ENCODE measurements around the gene ZNF362.
A peak's percentile ranks its signal among the peaks of the same experiment; 100 is the strongest.

The ZNF362 gene

DNA sequence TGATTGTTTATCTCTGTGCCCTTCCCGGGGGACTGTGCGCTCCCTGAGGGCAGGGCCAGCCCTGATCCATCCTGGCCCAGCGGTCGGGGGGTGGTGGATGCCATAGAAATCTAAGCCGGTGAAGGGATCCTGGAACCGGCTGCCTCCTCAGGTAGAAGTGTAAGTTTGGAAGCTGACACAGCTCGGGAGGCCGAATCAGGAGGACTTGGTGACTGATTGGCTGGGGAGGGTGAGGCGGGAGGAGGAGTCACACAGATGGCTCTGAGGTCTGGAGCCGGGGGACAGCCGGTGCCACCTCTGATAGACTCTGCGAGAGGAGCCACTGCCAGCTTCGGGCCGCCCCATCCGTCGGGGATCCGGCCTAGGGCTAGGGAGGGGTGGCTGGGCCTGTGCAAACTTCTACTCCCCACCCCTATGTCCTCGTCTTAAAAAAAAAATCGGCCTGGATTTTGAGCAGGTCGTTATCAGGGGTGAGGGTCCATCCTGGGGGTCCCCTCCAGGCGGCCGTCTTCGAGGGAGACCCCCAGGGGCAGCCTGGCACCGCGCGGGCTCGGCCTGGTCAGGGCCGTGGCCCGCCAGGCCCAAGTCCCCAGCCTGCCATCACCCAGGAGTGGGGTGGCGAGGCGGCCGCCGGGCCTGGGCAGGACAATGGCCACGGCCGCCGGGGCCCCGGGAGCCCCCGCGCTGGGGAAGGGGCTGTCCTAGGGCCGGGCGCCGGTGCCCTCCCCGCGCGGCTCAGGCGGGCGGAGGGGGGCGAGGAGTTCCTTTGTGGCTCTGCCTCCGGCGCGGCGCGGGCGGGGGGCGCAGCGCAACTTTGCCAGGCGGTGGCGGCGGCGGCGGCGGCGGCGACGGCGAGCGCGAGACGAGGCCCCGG lies 708 bp upstream of the ZNF362 start (continued):
- no peak for TF ChIP-seq ZNF274 (IDR thresholded peaks at IDR 0.05; ENCODE audit: low read length)
- no peak for TF ChIP-seq ZNF274 (tag by site-specific recombination; IDR thresholded peaks at IDR 0.05; ENCODE audit: borderline replicate concordance)
- TF ChIP-seq ZNF791 (tag by site-specific recombination; IDR thresholded peaks at IDR 0.05): no peak
- peak; percentile 58; the same call in 1 of the 2 replicates for TF ChIP-seq ZNF561 (tag by site-specific recombination; IDR thresholded peaks at IDR 0.05; ENCODE audit: borderline replicate concordance)
- no peak for TF ChIP-seq ZNF629 (tag by site-specific recombination; IDR thresholded peaks at IDR 0.05)
- no peak for TF ChIP-seq ZNF302 (tag by site-specific recombination; IDR thresholded peaks at IDR 0.05; ENCODE audit: low read depth)
- TF ChIP-seq SP3 (tag by site-specific recombination; IDR thresholded peaks at IDR 0.05): peak; percentile 44
- TF ChIP-seq ZNF530 (tag by site-specific recombination; IDR thresholded peaks at IDR 0.05; ENCODE audit: low read depth): no peak
- TF ChIP-seq, protein P1, sequence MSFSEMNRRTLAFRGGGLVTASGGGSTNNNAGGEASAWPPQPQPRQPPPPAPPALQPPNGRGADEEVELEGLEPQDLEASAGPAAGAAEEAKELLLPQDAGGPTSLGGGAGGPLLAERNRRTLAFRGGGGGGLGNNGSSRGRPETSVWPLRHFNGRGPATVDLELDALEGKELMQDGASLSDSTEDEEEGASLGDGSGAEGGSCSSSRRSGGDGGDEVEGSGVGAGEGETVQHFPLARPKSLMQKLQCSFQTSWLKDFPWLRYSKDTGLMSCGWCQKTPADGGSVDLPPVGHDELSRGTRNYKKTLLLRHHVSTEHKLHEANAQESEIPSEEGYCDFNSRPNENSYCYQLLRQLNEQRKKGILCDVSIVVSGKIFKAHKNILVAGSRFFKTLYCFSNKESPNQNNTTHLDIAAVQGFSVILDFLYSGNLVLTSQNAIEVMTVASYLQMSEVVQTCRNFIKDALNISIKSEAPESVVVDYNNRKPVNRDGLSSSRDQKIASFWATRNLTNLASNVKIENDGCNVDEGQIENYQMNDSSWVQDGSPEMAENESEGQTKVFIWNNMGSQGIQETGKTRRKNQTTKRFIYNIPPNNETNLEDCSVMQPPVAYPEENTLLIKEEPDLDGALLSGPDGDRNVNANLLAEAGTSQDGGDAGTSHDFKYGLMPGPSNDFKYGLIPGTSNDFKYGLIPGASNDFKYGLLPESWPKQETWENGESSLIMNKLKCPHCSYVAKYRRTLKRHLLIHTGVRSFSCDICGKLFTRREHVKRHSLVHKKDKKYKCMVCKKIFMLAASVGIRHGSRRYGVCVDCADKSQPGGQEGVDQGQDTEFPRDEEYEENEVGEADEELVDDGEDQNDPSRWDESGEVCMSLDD (tag by site-specific recombination; IDR thresholded peaks at IDR 0.05): 0 out of 2 replicates have a peak, but pooled peaks have one; percentile 45
- no peak for TF ChIP-seq ZNF837 (tag by site-specific recombination; IDR thresholded peaks at IDR 0.05)
- TF ChIP-seq ZNF701 (tag by site-specific recombination; IDR thresholded peaks at IDR 0.05): no peak
- TF ChIP-seq ZNF248 (tag by site-specific recombination; IDR thresholded peaks at IDR 0.05): no peak
- TF ChIP-seq TSHZ1 (tag by site-specific recombination; IDR thresholded peaks at IDR 0.05; ENCODE audit: borderline replicate concordance): no peak
- TF ChIP-seq, protein P2, sequence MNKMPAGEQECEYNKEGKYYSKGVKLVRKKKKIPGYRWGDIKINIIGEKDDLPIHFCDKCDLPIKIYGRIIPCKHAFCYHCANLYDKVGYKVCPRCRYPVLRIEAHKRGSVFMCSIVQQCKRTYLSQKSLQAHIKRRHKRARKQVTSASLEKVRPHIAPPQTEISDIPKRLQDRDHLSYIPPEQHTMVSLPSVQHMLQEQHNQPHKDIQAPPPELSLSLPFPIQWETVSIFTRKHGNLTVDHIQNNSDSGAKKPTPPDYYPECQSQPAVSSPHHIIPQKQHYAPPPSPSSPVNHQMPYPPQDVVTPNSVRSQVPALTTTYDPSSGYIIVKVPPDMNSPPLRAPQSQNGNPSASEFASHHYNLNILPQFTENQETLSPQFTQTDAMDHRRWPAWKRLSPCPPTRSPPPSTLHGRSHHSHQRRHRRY (tag by site-specific recombination; IDR thresholded peaks at IDR 0.05): no peak
- peak; percentile 41; the same call in 1 of the 2 replicates for TF ChIP-seq ZNF600 (tag by site-specific recombination; IDR thresholded peaks at IDR 0.05)
- TF ChIP-seq GFI1B (tag by site-specific recombination; IDR thresholded peaks at IDR 0.05): no peak
- TF ChIP-seq ZNF398 (tag by site-specific recombination; IDR thresholded peaks at IDR 0.05): no peak
- no peak for TF ChIP-seq ZNF211 (tag by site-specific recombination; IDR thresholded peaks at IDR 0.05; ENCODE audit: low read depth)
- no peak for TF ChIP-seq ZNF449 (tag by site-specific recombination; IDR thresholded peaks at IDR 0.05)
- TF ChIP-seq, protein P3, sequence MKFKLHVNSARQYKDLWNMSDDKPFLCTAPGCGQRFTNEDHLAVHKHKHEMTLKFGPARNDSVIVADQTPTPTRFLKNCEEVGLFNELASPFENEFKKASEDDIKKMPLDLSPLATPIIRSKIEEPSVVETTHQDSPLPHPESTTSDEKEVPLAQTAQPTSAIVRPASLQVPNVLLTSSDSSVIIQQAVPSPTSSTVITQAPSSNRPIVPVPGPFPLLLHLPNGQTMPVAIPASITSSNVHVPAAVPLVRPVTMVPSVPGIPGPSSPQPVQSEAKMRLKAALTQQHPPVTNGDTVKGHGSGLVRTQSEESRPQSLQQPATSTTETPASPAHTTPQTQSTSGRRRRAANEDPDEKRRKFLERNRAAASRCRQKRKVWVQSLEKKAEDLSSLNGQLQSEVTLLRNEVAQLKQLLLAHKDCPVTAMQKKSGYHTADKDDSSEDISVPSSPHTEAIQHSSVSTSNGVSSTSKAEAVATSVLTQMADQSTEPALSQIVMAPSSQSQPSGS (tag by site-specific recombination; IDR thresholded peaks at IDR 0.05; ENCODE audit: low read depth): no peak
- TF ChIP-seq ZNF354C (tag by site-specific recombination; IDR thresholded peaks at IDR 0.05; ENCODE audit: borderline replicate concordance, low read depth): no peak
- TF ChIP-seq ZNF654 (tag by site-specific recombination; IDR thresholded peaks at IDR 0.05; ENCODE audit: low read depth): no peak
- TF ChIP-seq, protein P4, sequence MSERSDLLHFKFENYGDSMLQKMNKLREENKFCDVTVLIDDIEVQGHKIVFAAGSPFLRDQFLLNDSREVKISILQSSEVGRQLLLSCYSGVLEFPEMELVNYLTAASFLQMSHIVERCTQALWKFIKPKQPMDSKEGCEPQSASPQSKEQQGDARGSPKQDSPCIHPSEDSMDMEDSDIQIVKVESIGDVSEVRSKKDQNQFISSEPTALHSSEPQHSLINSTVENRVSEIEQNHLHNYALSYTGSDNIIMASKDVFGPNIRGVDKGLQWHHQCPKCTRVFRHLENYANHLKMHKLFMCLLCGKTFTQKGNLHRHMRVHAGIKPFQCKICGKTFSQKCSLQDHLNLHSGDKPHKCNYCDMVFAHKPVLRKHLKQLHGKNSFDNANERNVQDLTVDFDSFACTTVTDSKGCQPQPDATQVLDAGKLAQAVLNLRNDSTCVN (tag by site-specific recombination; optimal IDR thresholded peaks at IDR 0.05): peak; percentile 18
- TF ChIP-seq SP7 (tag by site-specific recombination; IDR thresholded peaks at IDR 0.05): 0 out of 2 replicates have a peak, but pooled peaks have one; percentile 20
- TF ChIP-seq ZSCAN30 (tag by site-specific recombination; IDR thresholded peaks at IDR 0.05): 0 out of 2 replicates have a peak, but pooled peaks have one; percentile 23

All from HEK293 (cell line).